Panc1 (cell line): Measurements from ENCODE around the gene NACC1. TPM values are rescaled to one million over a fixed set of nuclear protein-coding genes. Genes with fewer than 3 reads are reported as not detected.

ENCODE experiments used
- ATAC-seq: fragments of 200-7000 bp; cut with Tn5 transposase; 2 replicates; pipeline ENCODE4 v1.9.1; 2020; ENCODE audit warnings: mild to moderate bottlenecking, moderate library complexity
- Bru-seq: library from RNA; stranded (reverse); fragments of 400-500 nt; gene quantifications from one replicate; lab custom pipeline; 2021; lab: Mats Ljungman, UMichigan
- BruChase-seq, 2 experiments: library from RNA; stranded (reverse); fragments of 400-500 nt; gene quantifications; one replicate each; lab custom pipeline; 2021; lab: Mats Ljungman, UMichigan
- BruUV-seq: library from RNA; stranded (reverse); fragments of 400-500 nt; replicated peaks from 2 replicates; lab custom pipeline; 2021; lab: Mats Ljungman, UMichigan
- CTCF ChIA-PET: fragments of 300-600 bp; sonication (Branson Sonifier 250); formaldehyde crosslinking; loops from one replicate; lab custom pipeline; 2022; ENCODE audit warnings: antibody characterized with exemption; lab: Charles Lee
- POLR2A ChIA-PET: fragments of 300-600 bp; sonication (Branson Sonifier 250); formaldehyde crosslinking; loops from one replicate; lab custom pipeline; 2022; ENCODE audit warnings: antibody characterized with exemption; lab: Charles Lee
- DNase-seq: peaks from one replicate; pipeline ENCODE4 v3.0.0-alpha.2; 2010; ENCODE audit warnings: low read depth, low spot score
- H3K27ac ChIP-seq: 2 replicates; pipeline ENCODE4 v1.5.1; 2011; ENCODE audit warnings: mild to moderate bottlenecking, low read length, inconsistent platforms
- H3K27me3 ChIP-seq: fragments of 200-500 bp; sonication (Bioruptor generic); 2 replicates; pipeline ENCODE4 v1.6.0; 2014; ENCODE audit warnings: low read length, inconsistent platforms; ENCODE audit not compliant: control insufficient read depth, insufficient read depth
- H3K36me3 ChIP-seq: fragments of 200-500 bp; sonication (Bioruptor generic); 2 replicates; pipeline ENCODE4 v1.5.1; 2014; ENCODE audit warnings: inconsistent platforms, mild to moderate bottlenecking, low read length, moderate library complexity; ENCODE audit not compliant: control insufficient read depth, insufficient read depth
- H3K4me1 ChIP-seq: 2 replicates; pipeline ENCODE4 v1.5.1; 2011; ENCODE audit warnings: inconsistent platforms, mild to moderate bottlenecking, low read length, moderate library complexity; ENCODE audit not compliant: control insufficient read depth, insufficient read depth
- H3K4me3 ChIP-seq, 2 experiments: 2 replicates each; pipeline ENCODE4 v1.5.1; 2011 to 2012; ENCODE audit warnings: low read depth in 2 of 2, low read length in 2 of 2, mild to moderate bottlenecking in 2 of 2, inconsistent platforms in 1 of 2, moderate library complexity in 1 of 2
- H3K9me3 ChIP-seq: fragments of 200-500 bp; sonication (Bioruptor generic); 2 replicates; pipeline ENCODE4 v1.5.1; 2014; ENCODE audit warnings: low read depth, mild to moderate bottlenecking, inconsistent platforms, low read length, moderate library complexity; ENCODE audit not compliant: control insufficient read depth, insufficient read depth
- CTCF ChIP-seq: fragments of 450-650 bp; IDR thresholded peaks from 2 replicates; pipeline ENCODE4 v1.5.1; 2017; ENCODE audit warnings: mild to moderate bottlenecking
- POLR2AphosphoS5 ChIP-seq: IDR thresholded peaks from 2 replicates; pipeline ENCODE4 v1.6.1; 2012; ENCODE audit warnings: mild to moderate bottlenecking, low read depth, low read length, moderate library complexity
- SIN3A ChIP-seq: IDR thresholded peaks from 2 replicates; pipeline ENCODE4 v1.6.1; 2012; ENCODE audit warnings: low read depth, mild to moderate bottlenecking, low read length, moderate library complexity, borderline replicate concordance; ENCODE audit not compliant: insufficient read depth
- TCF7L2 ChIP-seq: IDR thresholded peaks from 2 replicates; pipeline ENCODE4 v1.6.1; 2011; ENCODE audit warnings: mild to moderate bottlenecking, low read depth, low read length, inconsistent platforms
- in situ Hi-C: cut with HindIII; loops from 2 replicates; pipeline ENCODE4 v1.10.0; 2016; ENCODE audit warnings: low sequenced_read_pairs, low pct_unique_long_range_greater_than_20kb
- intact Hi-C: fragments of 100-400 bp; cut with micrococcal nuclease; formaldehyde crosslinking; loops from one replicate; pipeline ENCODE4 v1.10.0; 2022; ENCODE audit not compliant: unreplicated experiment
- long read RNA-seq: library from polyadenylated mRNA; unstranded; transcript quantifications from one replicate; pipeline ENCODE4 v2.0.0, GENCODE V29; 2021; ENCODE audit not compliant: unreplicated experiment
- polyA plus RNA-seq: library from polyadenylated mRNA; unstranded; fragments of >200 nt; gene quantifications from one replicate; pipeline ENCODE4 v1.2.1, GENCODE V29; 2012; ENCODE audit warnings: missing spikeins; ENCODE audit not compliant: insufficient read length
- total RNA-seq: library from RNA; stranded (reverse); gene quantifications from one replicate; pipeline ENCODE4 v1.2.1, GENCODE V29; 2021; ENCODE audit not compliant: unreplicated experiment
- TF ChIP-seq, protein P1 (sequence below), 2 experiments: IDR thresholded peaks; 2 replicates each; pipeline ENCODE4 v1.6.1; 2011 to 2012; ENCODE audit warnings: low read depth in 2 of 2, control low read depth in 1 of 2, low read length in 1 of 2, mild to moderate bottlenecking in 1 of 2, moderate library complexity in 1 of 2; ENCODE audit not compliant: insufficient read depth in 1 of 2

NACC1 gene
- total RNA-seq (129 TPM), Bru-seq, nascent RNA (percentile 80 among the genes with signal in this experiment), BruChase-seq, experiment 1, labeled RNA remaining after a 2-hour chase (percentile 92 among the genes with signal in this experiment), BruChase-seq, experiment 2, labeled RNA remaining after a 6-hour chase (percentile 95 among the genes with signal in this experiment)
- polyA plus RNA-seq, result 97.8 TPM
- long read RNA-seq, full-length matches to known transcripts, result 2 of 25 reads
- long read RNA-seq, partial matches to known transcripts, result 0 of 25 reads
- long read RNA-seq, other reads (novel, unspliced or antisense), result 23 of 25 reads

- peaks cover 26% of the 10 kb centered on the region for H3K4me1 ChIP-seq
- H3K27ac ChIP-seq, result peak within 1 kb of the TSS; percentile 91
- TF ChIP-seq CTCF, result no peak
- TF ChIP-seq, protein P1, sequence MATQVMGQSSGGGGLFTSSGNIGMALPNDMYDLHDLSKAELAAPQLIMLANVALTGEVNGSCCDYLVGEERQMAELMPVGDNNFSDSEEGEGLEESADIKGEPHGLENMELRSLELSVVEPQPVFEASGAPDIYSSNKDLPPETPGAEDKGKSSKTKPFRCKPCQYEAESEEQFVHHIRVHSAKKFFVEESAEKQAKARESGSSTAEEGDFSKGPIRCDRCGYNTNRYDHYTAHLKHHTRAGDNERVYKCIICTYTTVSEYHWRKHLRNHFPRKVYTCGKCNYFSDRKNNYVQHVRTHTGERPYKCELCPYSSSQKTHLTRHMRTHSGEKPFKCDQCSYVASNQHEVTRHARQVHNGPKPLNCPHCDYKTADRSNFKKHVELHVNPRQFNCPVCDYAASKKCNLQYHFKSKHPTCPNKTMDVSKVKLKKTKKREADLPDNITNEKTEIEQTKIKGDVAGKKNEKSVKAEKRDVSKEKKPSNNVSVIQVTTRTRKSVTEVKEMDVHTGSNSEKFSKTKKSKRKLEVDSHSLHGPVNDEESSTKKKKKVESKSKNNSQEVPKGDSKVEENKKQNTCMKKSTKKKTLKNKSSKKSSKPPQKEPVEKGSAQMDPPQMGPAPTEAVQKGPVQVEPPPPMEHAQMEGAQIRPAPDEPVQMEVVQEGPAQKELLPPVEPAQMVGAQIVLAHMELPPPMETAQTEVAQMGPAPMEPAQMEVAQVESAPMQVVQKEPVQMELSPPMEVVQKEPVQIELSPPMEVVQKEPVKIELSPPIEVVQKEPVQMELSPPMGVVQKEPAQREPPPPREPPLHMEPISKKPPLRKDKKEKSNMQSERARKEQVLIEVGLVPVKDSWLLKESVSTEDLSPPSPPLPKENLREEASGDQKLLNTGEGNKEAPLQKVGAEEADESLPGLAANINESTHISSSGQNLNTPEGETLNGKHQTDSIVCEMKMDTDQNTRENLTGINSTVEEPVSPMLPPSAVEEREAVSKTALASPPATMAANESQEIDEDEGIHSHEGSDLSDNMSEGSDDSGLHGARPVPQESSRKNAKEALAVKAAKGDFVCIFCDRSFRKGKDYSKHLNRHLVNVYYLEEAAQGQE (IDR thresholded peaks at IDR 0.05; ENCODE audit: insufficient read depth in 1 of 2, low read depth in 2 of 2, low read length in 1 of 2), result 0 out of 4 replicates have a peak, but pooled peaks of 1 of the 2 experiments have one; percentile 19
- CTCF ChIA-PET, result no interaction called here
- DNase-seq (peak; percentile 78), ATAC-seq (peak; percentile 86)
- in situ Hi-C loops, result no loop called here
- no peaks in the 10 kb centered on the region for H3K27me3 ChIP-seq
- intact Hi-C loops, result no loop called here
- POLR2A ChIA-PET, result interaction anchor here (0.6 to 1.2 kb wide), 2 partner anchors 9 to 34 kb away, joined by 3 to 7 read pairs; no protein-coding TSS in a partner anchor
- H3K36me3 ChIP-seq, result peaks cover 5% of the 10 kb centered on the region
- BruUV-seq, result no TSS peak
- H3K9me3 ChIP-seq, result no peaks in the 10 kb centered on the region
- peak within 1 kb of the TSS; percentile 90 to 92 for H3K4me3 ChIP-seq
These were observed at the start of gene NACC1 for GRCh38 chr19:13117772-13118423. NACC1 (plus strand) TSS chr19:13118264; CDS start chr19:13135208, 16,944 bp downstream.

DNA sequence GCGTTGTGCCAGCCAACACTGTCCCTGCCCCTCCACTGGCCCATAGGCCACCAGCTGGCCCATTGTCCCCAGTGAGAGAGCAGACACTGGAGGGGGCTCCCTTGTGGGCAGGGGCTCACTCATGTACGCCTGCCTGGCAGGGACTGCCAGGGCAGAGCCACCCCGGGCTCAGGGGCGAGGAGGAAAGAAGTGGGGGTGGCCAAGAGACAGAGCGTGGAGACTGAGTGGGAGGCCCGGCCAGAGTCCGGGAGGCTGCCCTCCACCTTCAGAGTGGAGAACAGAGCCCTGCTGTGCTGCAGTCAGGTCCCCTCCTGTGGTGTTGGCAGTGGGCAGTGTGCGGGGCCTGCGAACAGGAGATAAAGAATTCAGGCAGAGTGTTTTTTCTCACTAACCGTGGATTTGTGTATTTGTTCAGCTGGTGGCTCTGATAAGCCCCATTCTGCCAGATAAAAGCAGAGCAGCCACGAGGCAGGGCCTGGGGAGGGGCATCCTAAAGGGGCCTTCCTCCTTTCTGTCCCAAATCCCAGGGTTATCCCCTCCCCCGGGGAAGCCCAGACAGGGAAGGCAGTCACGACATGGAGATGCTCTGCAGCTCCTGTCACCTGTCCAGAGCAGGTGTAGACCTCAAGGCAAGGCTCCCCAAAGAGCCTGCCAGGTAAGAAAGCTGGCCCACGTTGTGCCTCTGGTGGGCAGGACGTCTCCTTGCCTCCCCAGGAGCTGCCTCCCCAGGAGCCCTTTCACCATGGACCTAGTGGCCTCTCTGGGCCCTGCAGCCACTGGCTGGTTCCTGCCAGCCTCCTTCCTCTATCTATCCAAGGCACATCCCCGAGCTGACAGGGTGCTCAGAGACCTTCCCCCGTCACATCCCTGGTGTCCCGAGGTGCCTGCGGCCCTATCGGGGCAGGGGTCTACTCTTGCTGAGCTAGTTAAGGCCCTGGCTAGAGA is 48.4 kb upstream of the NACC1 start:
- peak; percentile 45; the same call in 1 of the 2 replicates for ATAC-seq
- no peak for DNase-seq
- no peak overlapping the region for H3K4me3 ChIP-seq
- in situ Hi-C loops, result no loop called here
- no peak overlapping the region for H3K27ac ChIP-seq
- no peaks in the 10 kb centered on the region for H3K36me3 ChIP-seq
- no TSS peak for BruUV-seq
- TF ChIP-seq, protein P1 (IDR thresholded peaks at IDR 0.05; ENCODE audit: insufficient read depth in 1 of 2, low read depth in 2 of 2, low read length in 1 of 2), result no peak
- TF ChIP-seq SIN3A (no peak), POLR2AphosphoS5 (no peak), CTCF (no peak), TCF7L2 (no peak)
- intact Hi-C loops, result no loop called here
- peaks cover 10% of the 10 kb centered on the region for H3K4me1 ChIP-seq
- ChIA-PET CTCF (interaction anchor here (0.6 kb wide), 1 partner anchor 194 kb away, joined by 5 read pairs; no protein-coding TSS in a partner anchor), POLR2A (interaction anchor here (0.5 kb wide), 1 partner anchor 61 kb away, joined by 3 read pairs; no protein-coding TSS in a partner anchor)
- no peaks in the 10 kb centered on the region for H3K27me3 ChIP-seq
- no peaks in the 10 kb centered on the region for H3K9me3 ChIP-seq
